HG02571 (cell line): ENCODE data around the gene KLC1.
A peak's percentile ranks its signal among the peaks of the same experiment; 100 is the strongest.
"Not testable (repeated sequence)": the region's sequence is repeated elsewhere in the genome, so short reads cannot be mapped to it uniquely, and the experiment has no call there.

ENCODE experiments used
- ATAC-seq: cut with Tn5 transposase; IDR thresholded peaks from one replicate; pipeline ENCODE4 v1.9.1; 2021; ENCODE audit warnings: mild to moderate bottlenecking, moderate library complexity; ENCODE audit not compliant: unreplicated experiment

KLC1 gene

DNA sequence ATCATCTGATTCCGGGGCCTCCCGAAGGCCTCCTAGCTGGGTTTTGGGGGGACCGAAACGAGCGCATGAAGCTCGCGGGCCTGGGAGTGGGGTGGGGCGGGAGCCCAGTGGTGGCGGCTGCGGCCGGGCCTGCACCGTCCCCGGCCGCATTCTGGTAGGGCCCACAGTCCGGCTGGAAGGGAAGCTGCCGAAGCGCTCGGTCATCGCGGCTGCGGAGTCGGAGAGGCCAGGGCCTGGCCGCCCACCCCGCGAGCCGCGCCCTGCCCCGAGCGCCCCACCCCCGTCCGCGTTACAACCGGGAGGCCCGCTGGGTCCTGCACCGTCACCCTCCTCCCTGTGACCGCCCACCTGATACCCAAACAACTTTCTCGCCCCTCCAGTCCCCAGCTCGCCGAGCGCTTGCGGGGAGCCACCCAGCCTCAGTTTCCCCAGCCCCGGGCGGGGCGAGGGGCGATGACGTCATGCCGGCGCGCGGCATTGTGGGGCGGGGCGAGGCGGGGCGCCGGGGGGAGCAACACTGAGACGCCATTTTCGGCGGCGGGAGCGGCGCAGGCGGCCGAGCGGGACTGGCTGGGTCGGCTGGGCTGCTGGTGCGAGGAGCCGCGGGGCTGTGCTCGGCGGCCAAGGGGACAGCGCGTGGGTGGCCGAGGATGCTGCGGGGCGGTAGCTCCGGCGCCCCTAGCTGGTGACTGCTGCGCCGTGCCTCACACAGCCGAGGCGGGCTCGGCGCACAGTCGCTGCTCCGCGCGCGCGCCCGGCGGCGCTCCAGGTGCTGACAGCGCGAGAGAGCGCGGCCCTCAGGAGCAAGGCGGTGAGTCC is at the start of gene KLC1:
Gene KLC1, plus strand, starts transcription at position 528 of the 819 bp plus-strand sequence. CDS start 25,354 bp downstream, outside the sequence.
- peak; percentile 59 for ATAC-seq

DNA sequence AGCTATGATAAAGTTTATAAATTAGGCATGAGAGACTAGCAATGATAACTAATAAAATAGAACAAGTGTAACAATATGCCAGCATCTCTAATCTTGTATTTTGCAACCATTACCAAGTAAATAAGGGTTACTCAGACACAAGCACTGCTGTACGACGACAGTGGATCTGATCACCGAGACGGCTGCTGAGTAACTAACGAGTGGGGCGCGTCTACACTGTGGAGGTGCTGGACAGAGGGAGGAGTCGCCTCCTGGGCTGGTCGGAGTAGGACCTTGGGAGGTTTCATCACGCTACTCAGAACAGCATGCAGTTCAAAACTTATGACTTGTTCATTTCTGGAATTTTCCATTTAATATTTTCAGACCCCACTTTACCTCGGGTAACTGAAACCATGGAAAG is 47.8 kb upstream of the KLC1 start:
- ATAC-seq = no peak

DNA sequence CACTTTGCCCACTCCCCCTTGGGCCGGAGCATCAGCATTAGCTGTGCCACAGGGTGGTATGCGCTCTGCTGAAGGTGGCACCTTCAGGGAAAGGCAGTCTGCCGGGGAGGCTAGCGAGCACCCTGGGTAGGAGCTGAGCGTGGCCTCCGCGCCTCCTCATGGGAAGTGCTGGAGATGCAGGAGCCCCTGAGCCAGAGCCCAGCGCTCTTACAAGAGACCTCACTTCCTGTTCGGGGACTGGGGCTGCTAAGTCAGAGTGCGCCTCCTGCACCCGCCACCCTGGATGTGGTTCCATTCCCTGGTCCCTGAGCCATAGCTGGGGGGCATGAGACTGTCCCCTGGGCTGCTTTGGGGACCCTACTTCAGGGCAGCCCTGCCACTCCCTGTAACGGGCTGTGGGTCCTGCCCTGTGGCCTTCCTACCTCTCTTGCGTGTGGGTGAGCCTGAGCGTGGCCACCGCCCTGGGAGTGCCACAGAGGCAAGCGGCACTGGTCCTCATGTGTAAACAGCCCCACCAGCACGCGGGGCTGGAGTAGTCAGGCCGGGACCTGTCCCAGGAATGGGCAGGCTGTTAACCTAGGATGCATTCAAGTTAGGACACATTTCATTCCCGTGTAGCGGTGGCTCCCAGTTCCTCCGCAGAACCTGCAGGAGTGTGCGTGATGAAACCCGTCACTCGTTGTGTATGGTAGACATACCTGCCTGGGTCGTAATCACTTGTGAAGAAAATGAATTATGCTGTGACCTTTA is 46.9 kb upstream of the KLC1 start:
- no peak for ATAC-seq

DNA sequence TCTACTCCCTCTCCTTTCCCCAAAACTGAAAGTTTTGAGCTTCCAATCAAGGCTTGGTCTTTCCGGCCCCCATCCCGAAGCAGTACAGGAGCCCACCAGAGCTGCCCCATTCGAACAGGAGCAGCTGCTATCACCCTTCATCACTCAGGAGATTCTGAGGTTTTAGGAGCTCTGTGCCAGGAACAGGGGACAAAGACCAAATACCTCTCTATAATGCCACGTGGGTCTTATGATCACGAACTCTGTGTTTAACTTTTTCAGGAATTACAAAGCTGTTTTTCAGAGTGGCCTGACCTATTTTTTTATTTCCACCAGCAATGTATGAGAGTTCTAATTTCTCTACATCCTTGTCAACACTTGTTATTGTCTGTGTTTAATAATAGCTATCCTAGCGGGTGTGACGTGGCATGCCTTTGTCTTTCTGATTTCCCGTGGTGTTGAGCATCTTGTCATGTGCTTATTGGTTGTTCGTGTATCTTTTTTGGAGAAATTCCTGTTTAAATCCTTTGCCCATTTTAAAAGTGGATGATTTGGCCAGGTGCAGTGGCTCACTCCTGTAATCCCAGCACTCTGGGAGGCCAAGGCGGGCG is 44.6 kb upstream of the KLC1 start:
- no peak for ATAC-seq

DNA sequence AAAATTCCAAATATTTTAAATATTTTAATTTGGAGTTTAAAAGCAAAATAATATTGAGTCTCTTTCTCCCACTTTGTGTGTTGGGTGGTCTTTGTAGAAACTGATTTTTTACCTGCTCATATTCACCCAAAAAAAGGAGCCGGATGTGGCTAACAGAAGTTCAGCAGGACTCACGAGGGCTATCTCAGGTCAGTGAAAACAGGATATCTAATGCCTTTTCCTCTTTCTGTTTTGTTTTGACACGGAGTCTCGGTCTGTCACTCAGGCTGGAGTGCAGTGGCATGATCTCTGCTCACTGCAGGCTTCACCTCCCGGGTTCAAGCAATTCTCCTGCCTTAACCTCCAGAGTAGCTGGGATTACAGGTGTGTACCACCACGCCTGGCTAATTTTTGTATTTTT is 35.4 kb upstream of the KLC1 start:
- peak; percentile 51 for ATAC-seq

DNA sequence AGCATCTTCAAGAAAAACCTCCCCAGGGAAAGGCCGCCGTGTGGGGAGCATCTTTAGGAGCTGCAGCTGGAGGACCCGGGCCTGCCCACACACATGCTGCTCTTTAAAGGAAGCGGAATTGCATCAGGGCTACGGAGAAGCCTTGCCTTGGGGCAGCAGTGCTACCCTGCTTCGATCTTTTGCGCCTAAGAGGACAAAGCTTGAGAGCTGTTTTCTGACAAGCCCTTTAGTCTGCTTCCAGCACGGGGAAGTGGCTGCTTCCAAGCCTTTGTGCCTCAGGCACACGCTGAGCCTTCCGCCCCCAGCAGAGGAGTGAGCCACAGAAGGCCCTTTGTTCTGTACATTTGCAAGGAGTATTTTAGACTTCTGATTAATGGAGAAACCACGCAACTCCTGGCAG is 34.7 kb upstream of the KLC1 start:
- no peak for ATAC-seq

DNA sequence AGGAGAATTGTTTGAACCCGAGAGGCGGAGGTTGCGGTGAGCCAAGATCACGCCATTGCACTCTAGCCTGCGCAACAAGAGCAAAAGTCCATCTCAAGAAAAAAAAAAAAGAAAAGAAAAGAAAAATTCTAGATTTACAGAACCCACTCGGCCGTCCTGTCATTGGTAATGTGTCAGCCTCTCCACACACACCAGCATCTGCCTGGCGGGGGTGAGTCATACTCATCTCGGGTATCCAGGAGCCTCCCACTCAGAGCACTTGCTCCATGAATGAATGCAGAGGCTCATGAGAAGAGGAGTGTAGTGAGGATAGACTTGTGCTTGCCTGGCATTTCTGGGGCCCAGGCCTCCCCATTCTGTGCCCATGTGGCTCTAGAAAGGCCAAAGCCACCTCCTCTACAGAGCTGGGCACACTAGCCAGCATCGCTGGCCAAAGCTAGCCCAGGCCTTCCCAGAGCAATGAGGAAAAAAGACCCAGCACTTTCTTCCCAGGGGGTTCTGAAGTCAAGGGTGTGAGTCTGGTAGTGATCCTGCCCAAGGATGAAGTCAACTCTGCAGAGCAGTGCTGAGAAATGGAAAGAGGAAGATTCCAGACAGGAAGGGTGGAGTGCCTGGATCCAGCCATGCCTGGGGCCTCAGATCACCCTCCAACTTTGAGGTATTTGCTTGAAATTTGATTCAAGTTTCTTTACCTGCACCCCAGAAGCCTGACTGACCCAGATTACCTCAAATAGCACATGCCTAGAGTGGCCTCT is 31.2 kb upstream of the KLC1 start:
- no peak for ATAC-seq

DNA sequence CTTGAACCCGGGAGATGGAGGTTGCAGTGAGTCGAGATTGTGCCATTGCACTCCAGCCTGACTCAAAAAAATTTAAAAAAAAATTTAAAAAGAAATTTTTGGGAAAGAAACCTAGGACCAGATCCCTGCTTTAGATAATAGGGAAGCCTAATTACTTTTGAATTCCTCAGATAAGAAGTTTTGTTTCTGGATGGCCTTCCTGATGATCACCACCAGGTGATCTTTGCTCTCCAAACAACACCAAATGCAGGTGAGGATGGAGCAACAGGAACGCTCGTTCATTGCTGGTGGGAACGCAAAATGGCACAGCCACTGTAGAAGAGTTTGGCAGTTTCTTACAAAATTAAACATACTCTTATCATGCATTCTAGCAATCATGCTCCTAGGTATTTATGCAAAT is 28.5 kb upstream of the KLC1 start:
- ATAC-seq = no peak

DNA sequence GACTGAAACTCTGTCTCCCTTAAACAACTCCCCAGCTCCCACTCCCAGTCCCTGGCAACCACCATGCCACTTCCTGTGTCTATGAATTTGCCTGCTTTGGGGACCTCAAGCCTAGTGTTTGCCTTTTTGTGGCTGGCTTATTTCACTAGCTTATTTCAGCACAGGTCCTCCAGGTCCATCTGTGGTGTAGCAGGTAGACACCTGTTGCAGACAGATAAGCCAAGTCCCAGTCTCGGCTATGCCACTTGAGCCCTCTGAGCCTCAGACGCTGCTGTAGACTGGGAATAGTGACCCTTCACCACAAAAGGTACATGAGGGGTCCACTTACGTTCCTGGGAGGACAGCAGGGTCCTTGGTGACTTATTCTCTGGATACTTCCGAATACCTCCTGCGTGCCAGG is 24.4 kb upstream of the KLC1 start:
- no peak for ATAC-seq

DNA sequence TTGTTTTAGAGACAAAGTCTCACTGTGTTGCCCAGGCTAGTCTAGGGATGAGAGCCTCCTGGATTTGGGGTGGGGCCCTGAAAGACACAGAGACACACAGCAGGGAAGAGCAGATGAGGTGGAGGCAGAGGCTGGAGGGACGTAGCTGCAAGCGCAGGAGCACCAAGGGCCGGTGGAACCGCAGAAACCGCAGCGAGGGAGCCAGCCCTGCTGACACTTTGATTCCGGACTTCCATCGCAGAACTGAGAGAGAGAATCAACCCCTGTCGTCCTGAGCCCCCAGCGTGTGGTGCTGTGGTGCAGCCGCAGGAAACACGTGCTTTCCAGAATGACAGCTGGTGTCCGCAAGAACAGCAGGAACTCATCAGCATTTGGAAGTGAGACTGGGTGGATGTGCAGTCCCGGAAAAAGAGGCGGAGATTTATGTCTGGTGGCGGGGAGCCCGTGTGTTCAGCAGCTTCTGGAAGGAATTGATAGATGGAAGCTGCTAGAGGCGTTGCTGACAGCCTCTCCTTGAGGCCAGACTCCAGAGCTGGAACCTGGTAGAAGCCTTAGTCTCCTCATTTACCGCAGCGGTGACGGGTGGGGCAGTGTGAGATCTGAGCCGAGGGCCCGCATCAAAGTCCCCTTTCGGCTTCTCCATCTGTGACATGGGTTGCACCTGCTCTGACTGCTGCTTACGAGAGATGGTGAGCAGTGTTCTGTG is 21.9 kb upstream of the KLC1 start:
- no peak for ATAC-seq

DNA sequence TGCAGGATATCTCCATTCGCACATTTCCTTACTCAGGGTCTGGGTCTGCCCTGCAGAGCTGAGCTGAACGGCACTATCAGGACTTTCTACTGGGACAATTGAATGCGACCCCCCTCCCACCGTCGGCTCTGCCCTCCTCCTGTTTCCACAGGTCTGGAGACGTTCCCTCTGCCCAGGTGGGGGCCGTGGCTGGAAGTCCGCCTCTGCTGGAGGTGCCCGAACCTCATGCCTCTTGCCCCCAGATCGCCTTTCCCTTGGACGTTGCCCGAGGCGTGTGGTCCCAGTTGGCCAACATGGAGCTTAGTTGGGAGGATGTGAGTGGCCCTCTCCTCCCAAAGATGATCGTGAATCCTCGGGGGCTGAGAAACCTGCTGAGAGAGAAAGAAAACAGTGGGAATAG is 21.2 kb upstream of the KLC1 start:
- no peak for ATAC-seq

DNA sequence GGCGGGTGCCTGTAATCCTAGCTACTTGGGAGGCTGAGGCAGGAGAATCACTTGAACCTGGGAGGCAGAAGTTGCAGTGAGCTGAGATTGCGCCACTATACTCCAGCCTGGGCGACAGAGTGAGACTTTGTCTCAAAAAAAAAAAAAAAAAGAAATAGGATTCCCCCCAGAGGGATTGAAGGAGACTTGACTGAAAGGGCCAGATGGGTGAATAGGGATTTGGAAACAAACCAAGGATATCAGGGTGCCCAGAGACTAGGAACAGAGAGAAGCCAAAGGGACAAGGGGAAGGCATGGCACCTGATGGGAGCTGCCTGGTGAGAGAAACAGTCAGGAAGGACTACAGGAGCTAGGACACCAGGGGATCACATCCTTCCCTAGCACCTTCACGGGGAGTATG is 19.9 kb upstream of the KLC1 start:
- ATAC-seq = not testable (repeated sequence)

DNA sequence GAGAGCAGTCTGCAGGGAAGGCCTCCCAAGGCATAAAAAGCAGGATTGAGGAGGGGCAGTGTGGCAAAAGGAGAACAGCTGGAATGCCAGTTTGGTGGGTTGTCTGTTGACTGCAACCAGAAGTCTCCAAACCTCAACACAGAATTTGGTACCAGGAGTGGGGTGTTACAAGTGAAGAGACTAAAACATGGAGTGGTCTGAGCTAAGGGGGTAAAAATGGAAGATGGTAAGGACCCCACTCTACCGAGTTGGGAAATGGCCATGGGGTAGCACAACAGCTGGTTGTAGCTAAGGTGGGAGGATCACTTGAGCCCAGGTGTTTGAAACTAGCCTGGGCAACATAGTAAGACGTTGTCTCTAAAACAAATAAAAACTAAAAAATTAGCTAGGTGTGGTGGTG is 17.8 kb upstream of the KLC1 start:
- no peak for ATAC-seq

DNA sequence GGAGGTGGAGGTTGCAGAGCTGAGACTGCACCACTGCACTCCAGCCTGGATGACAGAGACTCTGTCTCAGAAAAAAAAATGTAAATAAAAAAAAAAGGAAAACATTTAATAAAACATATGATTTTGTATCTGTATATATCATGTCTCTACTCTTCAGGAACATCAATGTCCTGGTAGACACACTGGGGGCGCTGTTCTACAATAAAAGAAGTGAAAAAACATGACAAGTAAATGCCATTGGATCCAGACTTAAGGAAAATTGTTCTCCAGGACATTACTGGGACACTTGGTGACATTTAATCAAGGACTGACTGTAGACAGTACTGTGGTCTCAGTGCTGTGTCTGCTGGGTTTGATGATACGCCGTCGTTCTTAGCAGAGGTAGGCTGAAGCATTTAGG is 15.5 kb upstream of the KLC1 start:
- ATAC-seq = no peak

DNA sequence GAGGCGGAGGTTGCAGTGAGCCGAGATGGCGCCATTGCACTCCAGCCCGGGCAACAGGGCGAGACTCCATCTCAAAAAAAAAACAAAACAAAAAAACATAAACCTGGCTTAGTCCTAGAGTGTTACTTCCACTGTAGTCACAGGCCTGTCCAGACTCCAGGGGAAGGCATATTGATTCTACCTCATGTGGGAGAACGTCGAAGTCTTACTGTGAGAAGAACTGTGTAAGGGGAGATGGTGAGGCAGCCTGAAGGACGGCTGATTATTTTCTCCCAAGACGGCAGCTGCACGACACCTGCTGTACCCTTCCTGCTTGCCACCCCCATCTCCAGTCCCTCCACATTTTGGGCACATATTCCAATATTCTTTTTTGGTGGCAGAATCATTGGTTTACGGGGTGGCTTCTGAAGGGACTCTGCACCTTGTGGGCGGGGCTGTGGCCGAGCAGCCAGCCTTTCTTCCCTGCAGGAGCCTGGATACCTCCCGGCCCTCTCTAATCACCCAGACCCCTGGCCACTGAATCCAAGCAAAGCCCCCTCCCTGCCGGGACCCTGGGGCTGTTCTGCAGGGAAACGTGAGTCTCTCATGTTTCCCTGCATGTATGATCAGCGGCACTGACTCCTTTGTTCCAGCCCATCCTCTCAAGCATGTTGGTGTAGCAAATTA is 12.2 kb upstream of the KLC1 start:
- ATAC-seq = no peak

DNA sequence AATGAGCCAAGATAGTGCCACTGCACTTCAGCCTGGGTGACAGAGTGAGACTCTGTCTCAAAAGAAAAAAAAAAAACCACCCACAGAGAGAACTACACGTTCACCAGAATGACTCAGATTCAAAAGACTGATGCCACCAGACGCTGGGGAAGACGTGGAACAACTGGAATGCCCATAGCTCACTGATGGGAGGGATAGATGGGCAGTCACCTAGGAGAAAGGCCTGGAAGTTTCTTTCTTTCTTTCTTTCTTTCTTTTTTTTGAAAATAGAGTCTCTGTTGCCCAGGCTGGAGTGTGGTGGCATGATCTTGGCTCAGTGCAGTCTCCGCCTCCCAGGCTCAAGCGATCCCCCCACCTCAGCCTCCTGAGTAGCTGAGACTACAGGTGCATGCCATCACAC is 10.0 kb upstream of the KLC1 start:
- ATAC-seq = no peak

DNA sequence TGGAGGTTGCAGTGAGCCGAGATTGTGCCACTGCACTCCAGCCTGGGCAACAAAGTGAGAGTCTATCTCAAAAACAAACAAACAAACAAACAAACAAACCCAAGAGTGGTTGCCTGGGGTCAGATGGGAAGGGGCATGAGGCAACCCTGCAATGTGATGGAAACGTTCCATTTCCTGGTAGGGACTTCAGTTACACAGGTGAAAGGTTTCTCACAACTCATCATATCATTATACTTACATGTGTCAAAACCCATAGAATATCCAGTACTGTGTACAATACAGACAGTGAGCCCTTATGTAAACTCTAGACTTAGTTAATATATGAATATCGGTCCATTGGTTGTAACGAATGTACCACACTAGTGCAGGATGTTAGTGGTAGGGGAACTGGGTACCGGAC is 7.2 kb upstream of the KLC1 start:
- ATAC-seq = no peak

DNA sequence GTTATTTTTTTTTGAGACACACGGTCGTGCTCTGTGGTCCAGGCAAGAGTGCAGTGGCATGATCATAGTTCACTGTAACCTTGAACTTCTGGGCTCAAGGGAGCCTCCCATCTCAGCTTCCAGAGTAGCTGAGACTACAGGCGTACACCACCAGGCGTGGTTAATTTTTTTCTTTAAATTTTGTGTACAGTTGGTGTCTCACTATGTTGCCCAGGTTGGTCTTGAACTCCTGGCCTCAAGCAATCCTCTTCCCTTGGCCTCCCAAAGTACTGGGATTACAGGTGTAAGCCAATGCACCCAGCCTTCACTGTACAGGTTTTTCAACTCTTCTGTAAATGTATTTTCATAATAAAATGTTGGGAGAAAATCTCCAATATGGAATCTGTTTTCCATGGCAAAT is 5.7 kb upstream of the KLC1 start:
- ATAC-seq = no peak

DNA sequence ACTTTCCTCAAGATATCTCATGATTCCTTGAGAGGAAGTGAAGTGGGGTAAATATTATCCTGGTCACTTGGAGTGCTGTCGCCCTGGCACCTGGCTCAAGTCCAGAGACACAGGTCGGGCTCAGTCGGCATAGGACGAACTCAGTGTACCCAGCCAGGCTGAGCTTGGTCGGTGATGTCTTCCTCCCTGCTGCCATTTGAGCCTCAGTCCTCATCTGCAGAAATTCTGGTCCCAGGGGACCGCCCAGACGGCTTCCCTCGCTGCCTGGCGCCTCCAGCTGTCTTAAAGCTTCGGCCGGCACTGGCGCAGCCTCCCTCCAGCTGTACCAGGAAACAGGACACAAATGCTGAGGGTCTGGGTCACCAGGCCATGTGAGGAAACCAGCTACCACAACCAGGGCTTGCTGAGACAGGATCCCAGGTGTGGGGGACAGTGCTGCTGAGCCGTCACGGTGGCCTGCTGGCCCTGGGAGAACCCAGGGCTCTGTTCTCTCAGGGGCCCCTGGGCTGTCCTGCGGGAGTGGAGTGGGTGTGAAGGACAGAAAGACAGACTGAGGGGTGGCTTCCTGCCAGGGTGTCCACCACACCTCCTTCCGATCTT is 5.0 kb upstream of the KLC1 start:
- no peak for ATAC-seq

DNA sequence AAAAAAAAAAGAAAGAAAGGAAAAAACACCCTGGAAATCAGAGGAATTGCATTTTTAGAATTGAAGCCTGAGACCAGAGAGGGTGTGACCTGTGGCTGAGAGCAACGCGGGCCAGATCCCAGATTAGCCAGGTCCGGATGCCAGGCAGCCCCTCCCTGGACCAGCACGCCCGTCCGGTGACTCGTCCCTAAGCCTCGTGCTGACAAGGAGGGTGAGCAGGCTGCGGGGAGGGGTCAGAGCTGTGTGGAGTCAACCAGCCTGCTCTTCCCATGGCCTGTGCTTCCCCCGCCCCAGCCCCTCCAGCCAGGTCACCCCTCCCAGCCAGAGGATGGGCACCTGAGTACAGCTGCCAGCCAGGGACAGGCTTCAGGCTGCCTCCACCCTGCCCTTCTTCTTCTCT is 4.2 kb upstream of the KLC1 start:
- no peak for ATAC-seq
